Brain microvascular endothelial cell (primary cell): ENCODE results near the gene COL4A1.

Source experiments
- DNase-seq: peaks from one replicate; pipeline ENCODE4 v3.0.0-alpha.2; 2020
- H3K27ac ChIP-seq: fragments of 250-450 bp; sonication (Bioruptor Pico); 2 replicates; pipeline ENCODE4 v1.5.1; 2020; ENCODE audit warnings: mild to moderate bottlenecking, moderate library complexity
- H3K27me3 ChIP-seq: fragments of 250-450 bp; sonication (Bioruptor Pico); replicated peaks from 2 replicates; pipeline ENCODE4 v1.5.1; 2020; ENCODE audit warnings: mild to moderate bottlenecking
- H3K36me3 ChIP-seq: fragments of 250-450 bp; sonication (Bioruptor Pico); replicated peaks from 2 replicates; pipeline ENCODE4 v1.5.1; 2020; ENCODE audit warnings: mild to moderate bottlenecking
- H3K4me3 ChIP-seq: 2 replicates; pipeline ENCODE4 v1.5.1; 2011; ENCODE audit warnings: low read depth, mild to moderate bottlenecking, control low read depth, low read length, moderate library complexity
- CTCF ChIP-seq: IDR thresholded peaks from 2 replicates; pipeline ENCODE4 v1.5.1; 2011; ENCODE audit warnings: low read depth, mild to moderate bottlenecking, moderate library complexity, low read length, control low read depth, inconsistent platforms; ENCODE audit errors: missing control alignments
- in situ Hi-C: cut with HindIII; loops from 2 replicates; pipeline ENCODE4 v1.10.0; 2017; ENCODE audit warnings: low sequenced_read_pairs, low pct_ligation_motif_present

Gene COL4A1

GRCh38 chr13:110331362-110331761, 24.4 kb upstream of the COL4A1 start:
- in situ Hi-C loops, result no loop called here
- H3K27ac ChIP-seq, result peak overlapping the region; percentile 96

DNA sequence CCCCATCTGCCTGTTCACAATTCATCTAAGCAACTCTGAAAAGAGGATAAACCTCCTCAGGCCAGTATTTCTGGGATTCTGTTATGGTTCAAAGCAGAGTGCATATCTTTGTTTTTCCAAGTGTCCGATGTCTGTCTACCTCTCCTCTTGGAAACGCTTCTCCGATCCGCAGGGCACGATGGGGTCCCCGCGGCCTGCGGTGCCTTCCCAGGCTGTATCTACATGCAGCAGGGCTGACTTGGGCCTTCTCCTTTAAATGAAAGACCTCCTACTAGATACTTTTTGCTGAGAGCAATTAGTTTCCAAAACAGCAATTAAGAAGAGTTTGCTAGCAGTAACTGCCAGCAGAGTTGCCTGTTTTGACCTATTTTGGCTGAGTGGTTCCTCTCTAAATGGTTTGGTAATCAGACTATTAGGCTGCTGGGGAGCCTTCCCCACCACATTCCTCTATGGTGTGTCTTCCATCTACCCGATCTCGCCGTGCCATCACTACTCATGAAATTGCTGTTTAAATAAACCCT, 23.6 kb upstream of the COL4A1 start:
- Histone ChIP-seq H3K27me3 (no peaks in the 10 kb centered on the region), H3K4me3 (peak overlapping the region; percentile 15), H3K36me3 (peaks cover 77% of the 10 kb centered on the region), H3K27ac (peak overlapping the region; percentile 96)
- in situ Hi-C loops, result no loop called here
- no peak for TF ChIP-seq CTCF
- DNase-seq, result peak; percentile 66

More at GRCh38 chr13:110331362-110331761, 24.4 kb upstream of the COL4A1 start:
- Histone ChIP-seq H3K27me3 (no peaks in the 10 kb centered on the region), H3K4me3 (no peak overlapping the region), H3K36me3 (peaks cover 81% of the 10 kb centered on the region)
- peak; percentile 71 for DNase-seq
- TF ChIP-seq CTCF, result no peak

DNA sequence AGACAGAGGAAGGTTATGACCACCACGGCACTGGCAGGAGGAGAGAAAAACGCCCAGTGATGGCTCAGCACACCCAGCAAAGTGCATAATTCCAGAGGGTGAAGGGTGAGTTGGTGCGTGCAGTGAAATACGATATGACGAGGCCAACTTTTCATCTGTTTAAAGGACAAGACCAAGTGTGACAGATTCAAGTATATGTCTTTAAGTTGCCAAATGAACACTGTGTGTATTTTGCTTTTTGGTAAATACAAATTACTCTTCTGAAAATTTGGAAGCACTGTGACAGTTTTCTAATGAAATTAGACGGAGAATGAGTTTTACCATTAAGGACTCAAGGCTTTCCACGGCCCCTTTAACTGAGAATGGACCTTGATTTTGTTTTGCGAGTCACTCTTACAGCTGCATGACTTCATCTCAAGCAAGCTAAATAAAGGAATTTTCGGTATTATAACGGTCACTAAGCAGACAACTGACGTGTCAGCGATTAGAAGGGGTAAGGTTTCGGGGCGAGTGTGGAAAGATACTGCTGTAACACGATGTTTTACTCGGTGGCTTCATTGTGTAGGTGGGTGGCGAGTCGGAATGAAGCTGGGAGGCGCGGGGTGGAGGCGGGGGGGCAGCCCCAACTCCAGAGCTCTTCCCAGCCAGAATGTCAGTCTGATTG, 23.0 kb upstream of the COL4A1 start:
- Histone ChIP-seq H3K27me3 (no peaks in the 10 kb centered on the region), H3K4me3 (peak overlapping the region; percentile 15), H3K27ac (peak overlapping the region; percentile 96), H3K36me3 (peaks cover 77% of the 10 kb centered on the region)
- no peak for TF ChIP-seq CTCF
- peak; percentile 89 for DNase-seq
- in situ Hi-C loops, result no loop called here

DNA sequence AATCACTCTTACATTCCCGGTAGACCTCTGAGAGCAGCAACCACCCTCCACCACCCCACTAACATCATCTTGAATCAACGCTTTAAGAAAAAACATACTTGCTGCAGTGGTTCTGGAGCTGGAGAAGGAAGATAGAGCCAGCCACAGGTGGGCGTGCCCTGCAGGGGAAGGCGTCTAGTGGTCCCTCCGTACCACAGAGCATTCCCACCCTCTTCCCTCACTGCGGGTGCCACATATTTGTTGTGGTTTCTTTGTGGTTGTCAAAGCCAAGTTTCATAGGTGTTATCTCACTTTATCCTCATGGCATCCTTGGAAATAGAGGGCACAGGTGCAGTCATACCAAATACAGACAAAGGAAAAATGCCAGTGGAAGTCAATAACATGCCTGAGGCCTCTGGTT, 22.3 kb upstream of the COL4A1 start:
- H3K4me3 ChIP-seq, result no peak overlapping the region
- in situ Hi-C loops, result no loop called here
- no peaks in the 10 kb centered on the region for H3K27me3 ChIP-seq
- DNase-seq, result peak; percentile 60
- peaks cover 77% of the 10 kb centered on the region for H3K36me3 ChIP-seq
- no peak for TF ChIP-seq CTCF
- H3K27ac ChIP-seq, result peak overlapping the region; percentile 96

DNA sequence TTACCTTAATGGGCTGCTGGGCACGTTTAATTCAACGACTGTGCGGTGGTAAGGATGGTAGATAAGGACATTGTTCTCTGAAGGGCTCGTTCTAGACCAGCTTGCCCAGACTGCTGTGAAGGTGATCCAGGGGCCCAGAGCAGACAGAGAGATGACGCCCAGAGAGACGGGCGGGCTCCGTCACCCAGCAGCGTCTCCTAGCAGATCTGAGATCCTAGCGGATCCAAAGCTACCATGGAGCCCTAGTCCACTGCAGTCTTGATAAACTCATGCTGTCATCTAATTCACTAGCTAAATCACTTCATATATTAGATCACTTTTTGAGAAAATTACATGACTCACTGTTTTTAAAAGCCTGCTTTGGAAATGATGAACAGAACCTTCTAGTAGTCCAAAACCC, 21.6 kb upstream of the COL4A1 start:
- Histone ChIP-seq H3K4me3 (no peak overlapping the region), H3K36me3 (peaks cover 72% of the 10 kb centered on the region), H3K27ac (peak overlapping the region; percentile 96), H3K27me3 (no peaks in the 10 kb centered on the region)
- no peak for TF ChIP-seq CTCF
- in situ Hi-C loops, result no loop called here
- no peak for DNase-seq

DNA sequence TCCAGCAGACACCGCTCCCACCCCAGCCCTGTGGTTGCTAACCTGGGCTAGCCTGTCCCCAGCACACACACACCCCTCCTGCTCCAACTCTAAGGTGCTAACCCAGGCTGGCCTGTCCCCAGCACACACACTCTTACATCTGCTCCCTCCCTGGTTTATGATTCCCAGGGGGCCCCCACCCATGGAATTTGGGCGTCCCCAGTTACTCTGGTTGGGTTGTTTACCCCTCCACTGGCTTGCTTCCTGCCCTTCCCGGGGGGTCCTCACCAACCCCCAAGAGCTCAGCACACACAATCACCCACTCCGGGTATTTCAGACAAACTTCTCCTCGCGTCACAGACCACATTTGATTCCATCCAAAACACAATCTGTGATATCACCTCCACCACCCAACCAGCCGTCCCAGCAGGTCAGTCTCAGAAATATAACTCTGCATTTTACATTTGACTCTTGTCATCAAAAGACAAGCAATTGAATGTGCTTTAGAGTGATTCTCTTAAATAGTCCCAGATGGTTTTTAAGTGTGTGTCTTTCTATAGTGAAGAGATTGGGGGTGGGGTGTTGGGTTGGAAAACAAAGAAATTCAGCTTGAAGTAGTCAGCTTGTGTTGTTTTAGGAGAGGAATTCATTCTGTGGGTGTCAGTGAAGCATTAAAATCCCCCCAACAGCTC, 20.2 kb upstream of the COL4A1 start:
- peaks cover 65% of the 10 kb centered on the region for H3K36me3 ChIP-seq
- H3K27me3 ChIP-seq, result no peaks in the 10 kb centered on the region
- no peak for TF ChIP-seq CTCF
- peak; percentile 76 for DNase-seq
- in situ Hi-C loops, result no loop called here
- H3K27ac ChIP-seq, result peak overlapping the region; percentile 96
- no peak overlapping the region for H3K4me3 ChIP-seq
